Ishikawa (cell line): ENCODE results near the gene DNAJB4.

Experiments used
- CEBPB ChIP-seq: IDR thresholded peaks from 2 replicates; pipeline ENCODE4 v1.6.1; 2012
- CREB1 ChIP-seq: IDR thresholded peaks from 2 replicates; pipeline ENCODE4 v1.6.1; 2012; ENCODE audit warnings: low read depth
- EP300 ChIP-seq: IDR thresholded peaks from 2 replicates; pipeline ENCODE4 v1.6.1; 2012; ENCODE audit warnings: borderline replicate concordance
- FOXM1 ChIP-seq: IDR thresholded peaks from 2 replicates; pipeline ENCODE4 v1.6.1; 2012; ENCODE audit warnings: low read depth, borderline replicate concordance
- MAX ChIP-seq: IDR thresholded peaks from 2 replicates; pipeline ENCODE4 v1.6.1; 2012
- NFIC ChIP-seq: IDR thresholded peaks from 2 replicates; pipeline ENCODE4 v1.6.1; 2012
- RAD21 ChIP-seq: IDR thresholded peaks from 2 replicates; pipeline ENCODE4 v1.6.1; 2012; ENCODE audit warnings: low read depth
- REST ChIP-seq: IDR thresholded peaks from 2 replicates; pipeline ENCODE4 v1.6.1; 2012; ENCODE audit warnings: low read depth, mild to moderate bottlenecking
- TAF1 ChIP-seq: IDR thresholded peaks from 2 replicates; pipeline ENCODE4 v1.6.1; 2012; ENCODE audit warnings: low read depth, mild to moderate bottlenecking
- TCF12 ChIP-seq: IDR thresholded peaks from 2 replicates; pipeline ENCODE4 v1.6.1; 2012; ENCODE audit warnings: low read depth
- USF1 ChIP-seq: IDR thresholded peaks from 2 replicates; pipeline ENCODE4 v1.6.1; 2012

- no peak for TF ChIP-seq EP300
- no peak for TF ChIP-seq USF1
- TF ChIP-seq MAX: no peak
- no peak for TF ChIP-seq TAF1
- no peak for TF ChIP-seq TCF12
- no peak for TF ChIP-seq RAD21
- no peak for TF ChIP-seq REST
- no peak for TF ChIP-seq NFIC
- no peak for TF ChIP-seq FOXM1
- no peak for TF ChIP-seq CEBPB
- no peak for TF ChIP-seq CREB1
Observed at GRCh38 chr1:77994117-77994705, 10.5 kb upstream of the DNAJB4 start.
